ENCODE results near the gene KIZ. TPM values are rescaled to one million over a fixed set of nuclear protein-coding genes. Genes with fewer than 3 reads are reported as not detected.

Gene KIZ
- total RNA-seq, 1 donor from 2014 or later: 11.4 TPM

DNA sequence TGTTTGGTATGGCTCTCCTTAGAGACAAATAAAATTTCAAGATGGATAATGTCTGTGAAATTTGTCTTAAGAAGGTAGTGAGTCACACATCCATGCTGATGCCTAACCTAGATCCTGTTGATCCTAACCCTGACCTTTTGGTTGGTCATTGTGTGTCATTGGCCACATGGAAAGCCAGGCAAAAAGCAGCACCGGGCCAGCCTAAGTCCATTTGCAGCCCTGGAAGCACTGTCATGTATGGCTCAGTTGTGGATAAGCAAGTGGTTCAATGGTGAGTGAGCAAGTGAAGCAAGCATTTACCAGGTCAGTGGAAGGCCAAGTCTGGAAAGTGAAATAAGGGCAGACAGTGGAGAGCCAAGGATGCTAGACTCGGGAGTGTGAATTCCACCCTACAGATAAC lies 165.1 kb downstream of the KIZ start:
- TF ChIP-seq, protein P1, sequence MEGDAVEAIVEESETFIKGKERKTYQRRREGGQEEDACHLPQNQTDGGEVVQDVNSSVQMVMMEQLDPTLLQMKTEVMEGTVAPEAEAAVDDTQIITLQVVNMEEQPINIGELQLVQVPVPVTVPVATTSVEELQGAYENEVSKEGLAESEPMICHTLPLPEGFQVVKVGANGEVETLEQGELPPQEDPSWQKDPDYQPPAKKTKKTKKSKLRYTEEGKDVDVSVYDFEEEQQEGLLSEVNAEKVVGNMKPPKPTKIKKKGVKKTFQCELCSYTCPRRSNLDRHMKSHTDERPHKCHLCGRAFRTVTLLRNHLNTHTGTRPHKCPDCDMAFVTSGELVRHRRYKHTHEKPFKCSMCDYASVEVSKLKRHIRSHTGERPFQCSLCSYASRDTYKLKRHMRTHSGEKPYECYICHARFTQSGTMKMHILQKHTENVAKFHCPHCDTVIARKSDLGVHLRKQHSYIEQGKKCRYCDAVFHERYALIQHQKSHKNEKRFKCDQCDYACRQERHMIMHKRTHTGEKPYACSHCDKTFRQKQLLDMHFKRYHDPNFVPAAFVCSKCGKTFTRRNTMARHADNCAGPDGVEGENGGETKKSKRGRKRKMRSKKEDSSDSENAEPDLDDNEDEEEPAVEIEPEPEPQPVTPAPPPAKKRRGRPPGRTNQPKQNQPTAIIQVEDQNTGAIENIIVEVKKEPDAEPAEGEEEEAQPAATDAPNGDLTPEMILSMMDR (IDR thresholded peaks at IDR 0.05; ENCODE audit: insufficient read depth, low read length, poor library complexity, severe bottlenecking): no peak

DNA sequence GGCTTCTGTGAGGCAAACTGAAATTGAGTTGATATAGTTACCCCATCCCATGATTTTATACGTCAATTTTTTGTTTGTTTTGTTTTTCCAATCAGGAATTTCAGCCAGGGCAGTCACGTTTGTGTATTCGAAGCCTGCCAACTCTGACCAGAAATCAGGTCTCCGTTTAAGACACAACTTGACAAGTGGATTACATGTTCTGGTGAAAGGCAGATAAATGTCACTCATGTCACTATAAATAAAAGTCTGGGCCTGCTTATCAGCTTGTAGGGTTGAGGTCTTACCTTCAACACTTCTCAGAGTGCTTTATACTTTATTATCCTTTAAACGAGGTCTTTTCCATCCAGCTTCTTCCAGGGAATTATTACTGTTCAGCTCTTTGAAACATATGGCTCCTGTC lies 168.9 kb downstream of the KIZ start:
- no peaks in the 10 kb centered on the region for H3K27me3 ChIP-seq (ENCODE audit: control insufficient read depth, insufficient read depth, low read length)
- TF ChIP-seq, protein P1 (IDR thresholded peaks at IDR 0.05; ENCODE audit: insufficient read depth, low read length, poor library complexity, severe bottlenecking): no peak
- no peaks in the 10 kb centered on the region for H3K36me3 ChIP-seq (ENCODE audit: control insufficient read depth, insufficient read depth, low read length)
- H3K4me3 ChIP-seq (ENCODE audit: low read depth, low read length): no peak overlapping the region
- no peak for DNase-seq (ENCODE audit: low read depth)

More for the DNA sequence above, 165.1 kb downstream of the KIZ start:
- H3K27me3 ChIP-seq (ENCODE audit: control insufficient read depth, insufficient read depth, low read length): no peaks in the 10 kb centered on the region
- H3K4me3 ChIP-seq (ENCODE audit: low read depth, low read length): no peak overlapping the region
- DNase-seq (ENCODE audit: low read depth): no peak
- H3K36me3 ChIP-seq (ENCODE audit: control insufficient read depth, insufficient read depth, low read length): no peaks in the 10 kb centered on the region

Other genes with a start within 250 kb of the KIZ start
- not detected in 2 replicates for gene LINC00237, start 19.7 kb upstream of the KIZ start, total RNA-seq
- gene XRN2, start 177.2 kb downstream of the KIZ start, total RNA-seq: 105 and 107 TPM in 2 replicates

All from kidney epithelial cell (primary cell).